IPS-18c (cell line): ENCODE data around the gene FHIT.

Experiments
- H3K4me3 ChIP-seq: 2 replicates; pipeline ENCODE4 v1.7.0; 2013; ENCODE audit warnings: low read depth, mild to moderate bottlenecking, low read length, moderate library complexity; ENCODE audit not compliant: insufficient read depth
- H3K9me3 ChIP-seq: one replicate; pipeline ENCODE4 v1.6.1; 2013; ENCODE audit warnings: mild to moderate bottlenecking, low read length, moderate library complexity; ENCODE audit not compliant: control insufficient read depth, insufficient read depth

The FHIT gene

GRCh38 chr3:59777066-59777465 is 1474.2 kb downstream of the FHIT start:
- no peaks in the 10 kb centered on the region for H3K9me3 ChIP-seq

GRCh38 chr3:59775761-59776325 is 1475.4 kb downstream of the FHIT start:
- H3K9me3 ChIP-seq, result no peaks in the 10 kb centered on the region
- H3K4me3 ChIP-seq, result no peak overlapping the region

More at GRCh38 chr3:59777066-59777465, 1474.2 kb downstream of the FHIT start:
- H3K4me3 ChIP-seq, result no peak overlapping the region

GRCh38 chr3:59775106-59775505 is 1476.1 kb downstream of the FHIT start:
- H3K4me3 ChIP-seq, result no peak overlapping the region
- H3K9me3 ChIP-seq, result no peaks in the 10 kb centered on the region

GRCh38 chr3:59774634-59775033 is 1476.6 kb downstream of the FHIT start:
- no peak overlapping the region for H3K4me3 ChIP-seq
- no peaks in the 10 kb centered on the region for H3K9me3 ChIP-seq

GRCh38 chr3:59774000-59774399 is 1477.3 kb downstream of the FHIT start:
- no peak overlapping the region for H3K4me3 ChIP-seq
- H3K9me3 ChIP-seq, result no peaks in the 10 kb centered on the region

- H3K9me3 ChIP-seq, result no peaks in the 10 kb centered on the region
- H3K4me3 ChIP-seq, result no peak overlapping the region
These were observed 1478.5 kb downstream of the FHIT start for GRCh38 chr3:59772416-59773408.

- Histone ChIP-seq H3K9me3 (no peaks in the 10 kb centered on the region), H3K4me3 (no peak overlapping the region)
These were observed 1479.5 kb downstream of the FHIT start for GRCh38 chr3:59771768-59772181.

- Histone ChIP-seq H3K9me3 (no peaks in the 10 kb centered on the region), H3K4me3 (no peak overlapping the region)
These were observed 1482.0 kb downstream of the FHIT start for GRCh38 chr3:59769127-59769750.

GRCh38 chr3:59766200-59766872 is 1484.9 kb downstream of the FHIT start:
- no peak overlapping the region for H3K4me3 ChIP-seq
- H3K9me3 ChIP-seq, result no peaks in the 10 kb centered on the region

GRCh38 chr3:59764171-59764570 is 1487.1 kb downstream of the FHIT start:
- no peaks in the 10 kb centered on the region for H3K9me3 ChIP-seq
- H3K4me3 ChIP-seq, result no peak overlapping the region

- H3K9me3 ChIP-seq, result no peaks in the 10 kb centered on the region
- H3K4me3 ChIP-seq, result no peak overlapping the region
These were observed 1488.3 kb downstream of the FHIT start for GRCh38 chr3:59762941-59763340.

- H3K4me3 ChIP-seq, result no peak overlapping the region
These were observed 1491.8 kb downstream of the FHIT start for GRCh38 chr3:59759298-59760031.

GRCh38 chr3:59758672-59759071 is 1492.6 kb downstream of the FHIT start:
- H3K4me3 ChIP-seq, result no peak overlapping the region
- no peaks in the 10 kb centered on the region for H3K9me3 ChIP-seq

More at GRCh38 chr3:59759298-59760031, 1491.8 kb downstream of the FHIT start:
- H3K9me3 ChIP-seq, result no peaks in the 10 kb centered on the region

- Histone ChIP-seq H3K4me3 (no peak overlapping the region), H3K9me3 (no peaks in the 10 kb centered on the region)
These were observed 1494.3 kb downstream of the FHIT start for GRCh38 chr3:59756934-59757333.

GRCh38 chr3:59754456-59755129 is 1496.7 kb downstream of the FHIT start:
- Histone ChIP-seq H3K9me3 (no peaks in the 10 kb centered on the region), H3K4me3 (no peak overlapping the region)

GRCh38 chr3:59753808-59754450 is 1497.3 kb downstream of the FHIT start:
- Histone ChIP-seq H3K9me3 (no peaks in the 10 kb centered on the region), H3K4me3 (no peak overlapping the region)
